Panc1 (cell line): ENCODE data around the gene USH1G. TPM values are rescaled to one million over a fixed set of nuclear protein-coding genes. Genes with fewer than 3 reads are reported as not detected.

Experiments used
- ATAC-seq: fragments of 200-7000 bp; cut with Tn5 transposase; 2 replicates; pipeline ENCODE4 v1.9.1; 2020; ENCODE audit warnings: mild to moderate bottlenecking, moderate library complexity
- BruUV-seq: library from RNA; stranded (reverse); fragments of 400-500 nt; replicated peaks from 2 replicates; lab custom pipeline; 2021; lab: Mats Ljungman, UMichigan
- CTCF ChIA-PET: fragments of 300-600 bp; sonication (Branson Sonifier 250); formaldehyde crosslinking; loops from one replicate; lab custom pipeline; 2022; ENCODE audit warnings: antibody characterized with exemption; lab: Charles Lee
- POLR2A ChIA-PET: fragments of 300-600 bp; sonication (Branson Sonifier 250); formaldehyde crosslinking; loops from one replicate; lab custom pipeline; 2022; ENCODE audit warnings: antibody characterized with exemption; lab: Charles Lee
- DNase-seq: peaks from one replicate; pipeline ENCODE4 v3.0.0-alpha.2; 2010; ENCODE audit warnings: low read depth, low spot score
- H3K27ac ChIP-seq: 2 replicates; pipeline ENCODE4 v1.5.1; 2011; ENCODE audit warnings: mild to moderate bottlenecking, low read length, inconsistent platforms
- H3K27me3 ChIP-seq: fragments of 200-500 bp; sonication (Bioruptor generic); 2 replicates; pipeline ENCODE4 v1.6.0; 2014; ENCODE audit warnings: low read length, inconsistent platforms; ENCODE audit not compliant: control insufficient read depth, insufficient read depth
- H3K36me3 ChIP-seq: fragments of 200-500 bp; sonication (Bioruptor generic); 2 replicates; pipeline ENCODE4 v1.5.1; 2014; ENCODE audit warnings: inconsistent platforms, mild to moderate bottlenecking, low read length, moderate library complexity; ENCODE audit not compliant: control insufficient read depth, insufficient read depth
- H3K4me1 ChIP-seq: 2 replicates; pipeline ENCODE4 v1.5.1; 2011; ENCODE audit warnings: inconsistent platforms, mild to moderate bottlenecking, low read length, moderate library complexity; ENCODE audit not compliant: control insufficient read depth, insufficient read depth
- H3K4me3 ChIP-seq, 2 experiments: 2 replicates each; pipeline ENCODE4 v1.5.1; 2011 to 2012; ENCODE audit warnings: low read depth in 2 of 2, low read length in 2 of 2, mild to moderate bottlenecking in 2 of 2, inconsistent platforms in 1 of 2, moderate library complexity in 1 of 2
- H3K9me3 ChIP-seq: fragments of 200-500 bp; sonication (Bioruptor generic); 2 replicates; pipeline ENCODE4 v1.5.1; 2014; ENCODE audit warnings: low read depth, mild to moderate bottlenecking, inconsistent platforms, low read length, moderate library complexity; ENCODE audit not compliant: control insufficient read depth, insufficient read depth
- POLR2AphosphoS5 ChIP-seq: IDR thresholded peaks from 2 replicates; pipeline ENCODE4 v1.6.1; 2012; ENCODE audit warnings: mild to moderate bottlenecking, low read depth, low read length, moderate library complexity
- SIN3A ChIP-seq: IDR thresholded peaks from 2 replicates; pipeline ENCODE4 v1.6.1; 2012; ENCODE audit warnings: low read depth, mild to moderate bottlenecking, low read length, moderate library complexity, borderline replicate concordance; ENCODE audit not compliant: insufficient read depth
- TCF7L2 ChIP-seq: IDR thresholded peaks from 2 replicates; pipeline ENCODE4 v1.6.1; 2011; ENCODE audit warnings: mild to moderate bottlenecking, low read depth, low read length, inconsistent platforms
- in situ Hi-C: cut with HindIII; loops from 2 replicates; pipeline ENCODE4 v1.10.0; 2016; ENCODE audit warnings: low sequenced_read_pairs, low pct_unique_long_range_greater_than_20kb
- intact Hi-C: fragments of 100-400 bp; cut with micrococcal nuclease; formaldehyde crosslinking; loops from one replicate; pipeline ENCODE4 v1.10.0; 2022; ENCODE audit not compliant: unreplicated experiment
- total RNA-seq: library from RNA; stranded (reverse); gene quantifications from one replicate; pipeline ENCODE4 v1.2.1, GENCODE V29; 2021; ENCODE audit not compliant: unreplicated experiment
- TF ChIP-seq, protein P1 (sequence below): fragments of 450-650 bp; IDR thresholded peaks from 2 replicates; pipeline ENCODE4 v1.5.1; 2017; ENCODE audit warnings: mild to moderate bottlenecking
- TF ChIP-seq, protein P2 (sequence below), 2 experiments: IDR thresholded peaks; 2 replicates each; pipeline ENCODE4 v1.6.1; 2011 to 2012; ENCODE audit warnings: low read depth in 2 of 2, control low read depth in 1 of 2, low read length in 1 of 2, mild to moderate bottlenecking in 1 of 2, moderate library complexity in 1 of 2; ENCODE audit not compliant: insufficient read depth in 1 of 2

Gene USH1G
- total RNA-seq, 1 experiment from 2014 or later, result not detected

DNA sequence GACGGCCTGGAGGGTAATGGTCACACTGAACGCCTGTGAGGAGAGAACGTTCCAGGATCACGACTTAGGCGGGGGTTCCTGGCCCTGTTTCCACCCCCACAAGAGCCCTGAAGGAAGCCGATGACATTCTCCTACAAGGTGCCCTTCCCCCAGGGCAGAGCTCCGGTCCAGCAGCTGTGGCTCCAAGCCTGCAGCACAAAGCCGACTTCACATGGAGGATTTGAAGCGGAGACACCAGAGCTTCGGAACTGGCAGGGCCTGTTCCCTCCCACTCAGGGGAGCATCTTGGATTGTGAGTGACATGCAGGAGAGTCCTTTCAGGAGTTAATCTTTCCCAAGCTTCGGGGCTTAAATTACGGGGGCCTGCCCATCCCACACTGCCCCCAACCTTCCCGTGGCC is 34.6 kb downstream of the USH1G start:
- ATAC-seq, result no peak
- no peaks in the 10 kb centered on the region for H3K9me3 ChIP-seq
- no peak overlapping the region for H3K4me3 ChIP-seq
- in situ Hi-C loops (no loop called here), intact Hi-C loops (no loop called here)
- H3K36me3 ChIP-seq, result no peaks in the 10 kb centered on the region
- ChIA-PET CTCF (no interaction called here), POLR2A (no interaction called here)
- BruUV-seq, result no TSS peak
- no peak overlapping the region for H3K27ac ChIP-seq
- no peaks in the 10 kb centered on the region; the same call in 1 of the 2 replicates for H3K27me3 ChIP-seq
- H3K4me1 ChIP-seq, result no peaks in the 10 kb centered on the region
- no peak for DNase-seq
- TF ChIP-seq, protein P1, sequence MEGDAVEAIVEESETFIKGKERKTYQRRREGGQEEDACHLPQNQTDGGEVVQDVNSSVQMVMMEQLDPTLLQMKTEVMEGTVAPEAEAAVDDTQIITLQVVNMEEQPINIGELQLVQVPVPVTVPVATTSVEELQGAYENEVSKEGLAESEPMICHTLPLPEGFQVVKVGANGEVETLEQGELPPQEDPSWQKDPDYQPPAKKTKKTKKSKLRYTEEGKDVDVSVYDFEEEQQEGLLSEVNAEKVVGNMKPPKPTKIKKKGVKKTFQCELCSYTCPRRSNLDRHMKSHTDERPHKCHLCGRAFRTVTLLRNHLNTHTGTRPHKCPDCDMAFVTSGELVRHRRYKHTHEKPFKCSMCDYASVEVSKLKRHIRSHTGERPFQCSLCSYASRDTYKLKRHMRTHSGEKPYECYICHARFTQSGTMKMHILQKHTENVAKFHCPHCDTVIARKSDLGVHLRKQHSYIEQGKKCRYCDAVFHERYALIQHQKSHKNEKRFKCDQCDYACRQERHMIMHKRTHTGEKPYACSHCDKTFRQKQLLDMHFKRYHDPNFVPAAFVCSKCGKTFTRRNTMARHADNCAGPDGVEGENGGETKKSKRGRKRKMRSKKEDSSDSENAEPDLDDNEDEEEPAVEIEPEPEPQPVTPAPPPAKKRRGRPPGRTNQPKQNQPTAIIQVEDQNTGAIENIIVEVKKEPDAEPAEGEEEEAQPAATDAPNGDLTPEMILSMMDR, result no peak
- TF ChIP-seq, protein P2, sequence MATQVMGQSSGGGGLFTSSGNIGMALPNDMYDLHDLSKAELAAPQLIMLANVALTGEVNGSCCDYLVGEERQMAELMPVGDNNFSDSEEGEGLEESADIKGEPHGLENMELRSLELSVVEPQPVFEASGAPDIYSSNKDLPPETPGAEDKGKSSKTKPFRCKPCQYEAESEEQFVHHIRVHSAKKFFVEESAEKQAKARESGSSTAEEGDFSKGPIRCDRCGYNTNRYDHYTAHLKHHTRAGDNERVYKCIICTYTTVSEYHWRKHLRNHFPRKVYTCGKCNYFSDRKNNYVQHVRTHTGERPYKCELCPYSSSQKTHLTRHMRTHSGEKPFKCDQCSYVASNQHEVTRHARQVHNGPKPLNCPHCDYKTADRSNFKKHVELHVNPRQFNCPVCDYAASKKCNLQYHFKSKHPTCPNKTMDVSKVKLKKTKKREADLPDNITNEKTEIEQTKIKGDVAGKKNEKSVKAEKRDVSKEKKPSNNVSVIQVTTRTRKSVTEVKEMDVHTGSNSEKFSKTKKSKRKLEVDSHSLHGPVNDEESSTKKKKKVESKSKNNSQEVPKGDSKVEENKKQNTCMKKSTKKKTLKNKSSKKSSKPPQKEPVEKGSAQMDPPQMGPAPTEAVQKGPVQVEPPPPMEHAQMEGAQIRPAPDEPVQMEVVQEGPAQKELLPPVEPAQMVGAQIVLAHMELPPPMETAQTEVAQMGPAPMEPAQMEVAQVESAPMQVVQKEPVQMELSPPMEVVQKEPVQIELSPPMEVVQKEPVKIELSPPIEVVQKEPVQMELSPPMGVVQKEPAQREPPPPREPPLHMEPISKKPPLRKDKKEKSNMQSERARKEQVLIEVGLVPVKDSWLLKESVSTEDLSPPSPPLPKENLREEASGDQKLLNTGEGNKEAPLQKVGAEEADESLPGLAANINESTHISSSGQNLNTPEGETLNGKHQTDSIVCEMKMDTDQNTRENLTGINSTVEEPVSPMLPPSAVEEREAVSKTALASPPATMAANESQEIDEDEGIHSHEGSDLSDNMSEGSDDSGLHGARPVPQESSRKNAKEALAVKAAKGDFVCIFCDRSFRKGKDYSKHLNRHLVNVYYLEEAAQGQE (IDR thresholded peaks at IDR 0.05; ENCODE audit: insufficient read depth in 1 of 2, low read depth in 2 of 2, low read length in 1 of 2), result no peak
- TF ChIP-seq POLR2AphosphoS5, result no peak
- TF ChIP-seq SIN3A, result no peak
- TF ChIP-seq TCF7L2, result no peak

- no peaks in the 10 kb centered on the region for H3K4me1 ChIP-seq
- DNase-seq (no peak), ATAC-seq (no peak)
- no peaks in the 10 kb centered on the region for H3K9me3 ChIP-seq
- TF ChIP-seq TCF7L2 (no peak), POLR2AphosphoS5 (no peak), SIN3A (no peak)
- TF ChIP-seq, protein P1, result no peak
- TF ChIP-seq, protein P2 (IDR thresholded peaks at IDR 0.05; ENCODE audit: insufficient read depth in 1 of 2, low read depth in 2 of 2, low read length in 1 of 2), result no peak
- intact Hi-C loops, result no loop called here
- ChIA-PET CTCF (no interaction called here), POLR2A (no interaction called here)
- no peaks in the 10 kb centered on the region; the same call in 1 of the 2 replicates for H3K27me3 ChIP-seq
- BruUV-seq, result no TSS peak
- H3K36me3 ChIP-seq, result no peaks in the 10 kb centered on the region
- in situ Hi-C loops, result no loop called here
- H3K4me3 ChIP-seq, result no peak overlapping the region
- no peak overlapping the region for H3K27ac ChIP-seq
These were observed 39.8 kb downstream of the USH1G start for GRCh38 chr17:74883241-74883745.
